GM19328 (cell line): ENCODE measurements around the gene TCF20.

Experiments used
- ATAC-seq: cut with Tn5 transposase; IDR thresholded peaks from one replicate; pipeline ENCODE4 v1.9.1; 2021; ENCODE audit warnings: mild to moderate bottlenecking, moderate library complexity; ENCODE audit not compliant: unreplicated experiment

Gene TCF20

DNA sequence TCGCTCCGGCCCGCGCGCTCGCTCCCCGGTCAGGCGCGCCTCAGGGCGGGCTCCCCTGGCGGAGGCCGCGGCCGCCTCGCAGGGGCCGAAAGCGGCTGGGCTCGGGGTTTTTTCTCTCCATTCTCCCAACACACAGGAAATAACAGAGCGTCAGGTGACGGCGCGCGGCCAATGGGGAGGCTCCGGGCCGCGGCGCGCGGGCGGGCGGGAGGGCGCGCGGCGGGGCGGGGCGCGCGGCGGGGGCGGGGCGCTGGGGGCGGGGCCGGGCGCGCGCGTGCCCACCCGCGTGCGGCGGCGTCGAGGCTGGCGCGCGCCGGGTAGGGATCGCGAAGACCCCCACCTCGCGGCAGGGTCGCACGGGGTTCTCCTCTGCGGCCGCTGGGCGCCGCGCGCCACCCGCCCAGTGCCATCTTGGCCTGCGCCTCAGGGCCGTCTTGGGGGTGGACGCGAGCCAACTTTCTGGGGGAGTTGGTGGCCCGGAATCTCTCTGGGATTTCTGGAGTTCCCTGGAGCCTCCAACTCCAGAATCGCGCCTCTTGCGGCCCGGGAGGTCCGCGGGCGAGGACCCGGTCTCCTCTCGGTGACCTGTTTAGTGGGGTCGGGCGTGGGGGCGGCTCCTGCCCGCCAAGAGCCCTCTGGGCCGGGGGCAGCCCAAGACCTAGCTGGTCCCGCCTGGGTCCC is at the start of gene TCF20:
TCF20 (minus strand) TSS at position 144 of the 681 bp plus-strand sequence. CDS start 55,348 bp downstream, outside the sequence.
- ATAC-seq: peak; percentile 65

DNA sequence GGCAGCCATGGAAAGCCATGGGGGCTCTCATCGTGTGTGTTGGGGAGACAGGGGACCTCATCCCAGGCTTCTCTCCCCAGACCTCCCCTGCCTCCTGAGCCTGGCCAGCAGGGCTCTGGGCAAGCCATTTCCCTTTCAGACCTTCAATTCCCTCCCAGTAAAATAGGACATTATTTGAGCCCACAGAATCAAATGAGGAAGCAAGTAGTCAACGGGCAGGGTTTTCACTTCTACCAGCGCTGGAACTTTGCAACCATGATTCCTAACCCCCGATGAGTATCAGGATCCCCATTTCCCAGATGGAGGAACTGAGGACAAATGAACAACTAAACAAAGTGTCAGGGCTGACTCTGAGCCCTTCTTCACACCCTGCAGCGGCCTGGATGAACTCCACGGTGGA is 48.9 kb upstream of the TCF20 start:
- no peak for ATAC-seq

DNA sequence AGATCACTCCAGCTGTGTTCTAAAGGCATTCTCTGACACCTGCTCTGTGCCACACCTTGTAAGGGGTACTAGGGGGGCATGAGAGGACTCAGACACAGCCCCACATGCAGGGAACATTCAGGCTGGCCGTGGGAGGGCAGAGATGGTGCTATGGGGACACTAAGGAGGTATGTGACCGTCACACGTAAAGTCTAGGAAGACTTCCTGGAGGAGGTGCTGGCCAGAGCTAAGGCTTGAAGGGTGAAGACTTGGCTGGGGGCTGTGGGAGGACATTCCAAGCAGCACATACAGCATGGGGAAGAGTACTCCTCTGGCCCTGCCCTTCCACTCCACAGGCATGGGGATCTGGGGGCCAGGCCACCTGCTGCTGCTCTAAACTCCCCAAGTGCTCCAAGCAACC is 48.5 kb upstream of the TCF20 start:
- ATAC-seq: no peak

DNA sequence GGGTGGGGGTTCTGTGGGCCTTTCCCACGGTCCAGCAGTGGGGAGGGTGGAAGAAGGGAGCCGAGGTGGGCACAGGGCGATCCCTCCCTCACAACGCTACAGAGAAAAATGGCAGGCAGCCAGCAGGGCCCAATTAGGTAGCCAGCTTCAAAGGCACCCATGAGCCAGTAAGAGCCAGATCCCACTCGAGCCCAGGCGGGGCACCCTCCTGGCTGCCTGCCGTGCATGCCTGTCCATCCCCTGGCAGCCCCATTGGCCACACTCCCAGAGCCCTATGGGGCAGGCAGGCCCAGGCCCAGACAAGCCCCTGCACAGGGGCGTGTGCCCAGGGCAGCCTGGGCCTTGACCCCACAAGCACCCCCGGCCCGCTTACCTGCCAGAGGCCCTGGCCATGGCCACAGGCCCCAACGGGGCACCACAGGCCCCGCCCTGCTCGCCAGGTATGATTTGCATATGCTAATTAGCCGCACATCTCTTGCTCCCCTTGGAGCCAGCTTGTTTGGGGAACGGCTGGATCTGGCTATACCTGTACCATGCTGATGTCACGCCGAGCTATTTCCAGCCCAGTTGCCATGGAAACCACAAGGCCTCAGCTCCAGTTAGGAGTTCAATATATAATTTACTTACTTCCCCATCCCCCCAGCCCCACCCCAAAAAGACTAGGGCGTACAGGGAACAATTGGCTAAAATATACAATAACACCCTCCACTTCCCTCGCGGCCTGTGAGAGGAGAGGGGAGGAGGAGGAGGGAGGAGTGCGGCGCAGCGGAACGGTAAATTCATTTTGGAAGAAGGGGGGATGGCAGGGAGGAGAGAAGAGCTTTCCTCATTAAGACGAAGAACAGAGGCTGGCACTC is 47.5 kb upstream of the TCF20 start:
- no peak for ATAC-seq

DNA sequence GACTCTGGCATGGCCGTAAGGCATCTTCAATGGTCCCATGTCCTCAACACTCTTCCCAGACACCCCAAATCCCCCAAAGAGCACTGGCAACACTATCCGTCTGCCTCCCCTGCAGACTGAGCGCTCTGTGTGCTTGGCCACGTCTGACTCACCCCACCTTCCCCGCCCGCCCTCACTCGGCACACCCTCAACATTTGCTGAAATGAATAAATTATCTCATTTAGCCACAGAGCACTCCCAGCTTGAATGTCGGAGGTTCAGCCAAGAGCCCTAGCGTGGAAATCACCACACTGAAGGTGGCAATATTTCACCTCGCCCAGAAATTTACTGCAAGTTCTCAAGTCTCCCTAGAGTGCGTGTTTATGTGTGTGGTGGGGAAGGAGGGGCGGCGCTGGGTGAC is 46.6 kb upstream of the TCF20 start:
- ATAC-seq: no peak

DNA sequence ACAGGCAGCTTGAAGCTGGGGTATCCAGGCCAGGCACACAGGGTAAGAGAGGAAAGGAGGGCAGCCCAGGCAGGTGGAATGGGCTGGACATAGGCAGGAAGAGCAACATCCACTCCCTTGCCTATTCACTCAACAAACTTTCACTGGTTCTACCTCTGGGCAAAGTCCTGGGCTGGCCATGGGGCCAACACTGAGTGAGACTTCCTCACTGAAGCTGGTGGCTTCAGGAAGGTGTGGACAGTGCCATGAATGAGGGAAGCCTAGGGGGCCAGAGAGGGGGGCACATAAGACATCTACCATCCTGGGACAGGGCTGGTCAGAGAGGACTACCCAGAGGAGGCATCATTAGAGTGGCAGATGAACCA is 44.9 kb upstream of the TCF20 start:
- ATAC-seq: no peak

DNA sequence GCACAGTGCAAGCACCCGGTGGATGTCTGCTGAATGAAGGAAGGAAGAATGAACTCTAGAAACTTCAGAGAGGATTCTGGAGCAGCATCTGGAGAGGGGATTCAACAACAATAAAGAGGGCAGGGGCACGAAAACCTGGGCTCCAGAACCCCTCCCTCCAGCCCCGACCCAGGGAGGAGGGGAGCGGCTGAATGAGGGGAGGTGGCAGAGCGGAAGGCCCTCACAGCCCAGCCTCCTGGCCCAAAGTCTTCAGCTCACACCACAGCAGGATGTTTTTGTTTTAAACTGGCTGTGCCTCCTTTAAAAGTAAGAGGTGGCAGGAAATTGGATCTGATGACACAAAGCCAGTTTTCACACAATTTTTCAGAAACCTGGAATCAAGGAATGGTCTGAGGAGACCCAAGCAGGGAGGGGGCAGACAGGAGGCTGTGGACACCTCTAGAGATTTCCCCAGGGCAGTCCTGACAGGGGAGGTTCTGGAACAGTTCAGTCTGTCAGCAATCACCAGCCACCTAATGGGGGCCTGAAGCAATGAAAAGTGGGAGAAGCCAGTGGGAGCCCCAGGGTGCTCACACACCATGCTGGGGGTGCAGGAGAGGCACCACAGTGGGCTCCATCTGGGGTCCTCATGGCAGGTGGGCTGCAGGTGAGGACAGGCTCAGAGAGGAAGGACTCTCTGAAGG is 44.4 kb upstream of the TCF20 start:
- ATAC-seq: no peak

DNA sequence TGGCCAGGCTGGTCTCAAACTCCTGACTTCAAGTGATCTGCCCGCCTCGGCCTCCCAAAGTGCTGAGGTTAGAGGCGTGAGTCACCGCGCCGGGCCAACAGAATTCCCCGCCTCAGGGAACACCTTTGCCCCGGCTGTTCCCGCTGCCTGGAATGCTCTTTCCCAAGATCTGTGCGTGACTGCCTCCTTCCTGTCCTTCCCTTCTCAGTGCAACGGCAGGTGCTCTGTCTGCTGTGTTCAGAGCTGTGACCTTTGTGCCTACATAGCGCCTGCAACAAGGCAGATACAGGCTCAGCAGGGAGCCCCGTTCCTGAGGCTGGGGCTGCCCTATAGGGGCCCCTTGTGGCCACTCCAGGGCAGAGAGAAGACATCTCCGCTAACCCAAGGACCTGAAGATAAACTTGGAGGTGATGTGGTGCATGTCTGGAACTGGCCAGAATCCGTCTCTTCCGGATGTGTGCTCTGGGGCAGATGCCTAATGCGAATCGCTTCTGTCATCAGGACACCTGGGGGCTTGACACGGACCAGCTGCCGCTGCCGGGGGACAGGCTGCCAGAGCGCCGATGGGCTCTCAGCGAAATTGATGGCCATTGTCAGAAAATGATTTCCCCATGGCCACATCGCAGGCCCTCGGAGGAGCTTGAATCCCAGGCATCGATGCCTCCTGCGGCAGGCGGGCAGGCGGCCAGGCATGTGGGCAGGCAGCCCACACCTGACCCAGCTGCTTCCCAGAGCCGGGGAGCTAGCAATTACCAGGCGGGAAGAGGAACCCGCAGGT is 43.5 kb upstream of the TCF20 start:
- no peak for ATAC-seq

DNA sequence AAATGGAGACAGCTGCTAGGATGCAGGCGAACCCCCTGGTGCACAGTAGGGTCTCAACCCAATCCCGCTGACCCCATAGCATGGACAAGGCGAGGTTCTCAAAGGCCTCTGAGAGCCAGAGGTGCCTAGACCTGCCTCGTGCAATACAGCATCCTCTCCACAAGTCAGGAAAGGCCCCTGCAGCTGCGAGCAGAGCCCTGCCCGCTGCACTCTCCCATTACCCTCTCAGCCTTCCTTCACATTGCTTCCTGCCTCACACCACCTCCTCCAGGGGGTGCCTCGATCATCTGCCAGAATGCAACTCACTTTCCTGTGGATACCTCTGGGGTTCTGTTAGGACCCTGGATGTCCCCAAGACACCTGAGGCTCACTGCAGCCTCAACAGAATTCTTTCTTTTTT is 42.8 kb upstream of the TCF20 start:
- no peak for ATAC-seq

DNA sequence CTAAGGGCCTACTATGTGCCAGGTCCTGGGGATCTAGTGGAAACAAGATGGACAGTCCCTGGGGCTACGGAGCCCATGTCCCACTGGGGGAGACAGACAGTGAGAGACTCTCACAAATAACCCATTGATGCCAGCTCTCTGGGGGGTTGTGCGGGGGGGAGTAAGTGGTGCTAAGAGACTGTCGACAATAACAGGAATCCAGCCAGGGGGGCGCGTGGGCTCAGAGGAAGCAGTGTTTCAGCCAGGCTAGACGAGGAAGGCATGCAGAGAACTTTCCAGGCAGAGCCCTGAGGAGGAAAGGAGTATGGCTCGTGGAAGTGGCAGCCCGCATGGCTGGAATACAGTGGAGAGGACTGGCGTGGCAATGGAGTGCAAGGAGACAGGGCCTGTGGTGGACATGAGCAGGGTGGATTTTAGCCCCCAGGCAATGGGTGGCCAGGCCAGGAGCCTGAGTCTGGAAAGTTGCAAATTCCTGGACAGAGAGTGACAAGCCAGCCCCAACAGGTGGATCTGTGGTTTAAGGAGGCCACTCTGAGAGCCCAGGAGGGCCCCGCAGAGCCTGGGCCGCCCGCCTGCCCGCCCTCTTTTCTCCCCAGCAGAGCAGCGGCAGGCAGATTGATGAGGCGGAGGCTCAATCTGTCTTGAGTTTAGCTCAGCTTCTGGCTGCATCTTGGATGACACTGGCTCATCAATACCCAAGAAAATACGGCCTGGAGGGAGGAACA is 40.0 kb upstream of the TCF20 start:
- ATAC-seq: no peak

DNA sequence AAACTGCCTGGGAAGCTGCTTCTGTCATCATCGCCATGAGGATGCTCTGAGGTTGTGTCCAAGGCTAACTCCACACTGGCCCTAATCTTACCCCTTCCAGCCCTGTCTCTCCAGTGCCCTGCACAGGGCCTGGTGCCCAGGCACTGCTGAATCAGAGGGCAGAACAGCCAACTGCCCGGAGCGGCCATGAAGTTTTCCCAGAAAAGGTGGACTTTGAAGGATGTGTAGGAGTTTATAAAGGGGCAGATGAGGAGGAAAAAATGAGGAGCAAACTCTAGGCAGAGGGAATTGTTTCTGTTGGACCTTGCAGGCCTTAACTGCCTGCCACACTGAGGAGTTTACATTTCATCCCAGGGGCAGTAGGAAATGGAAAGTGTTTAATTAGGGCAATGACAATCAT is 39.4 kb upstream of the TCF20 start:
- ATAC-seq: no peak

DNA sequence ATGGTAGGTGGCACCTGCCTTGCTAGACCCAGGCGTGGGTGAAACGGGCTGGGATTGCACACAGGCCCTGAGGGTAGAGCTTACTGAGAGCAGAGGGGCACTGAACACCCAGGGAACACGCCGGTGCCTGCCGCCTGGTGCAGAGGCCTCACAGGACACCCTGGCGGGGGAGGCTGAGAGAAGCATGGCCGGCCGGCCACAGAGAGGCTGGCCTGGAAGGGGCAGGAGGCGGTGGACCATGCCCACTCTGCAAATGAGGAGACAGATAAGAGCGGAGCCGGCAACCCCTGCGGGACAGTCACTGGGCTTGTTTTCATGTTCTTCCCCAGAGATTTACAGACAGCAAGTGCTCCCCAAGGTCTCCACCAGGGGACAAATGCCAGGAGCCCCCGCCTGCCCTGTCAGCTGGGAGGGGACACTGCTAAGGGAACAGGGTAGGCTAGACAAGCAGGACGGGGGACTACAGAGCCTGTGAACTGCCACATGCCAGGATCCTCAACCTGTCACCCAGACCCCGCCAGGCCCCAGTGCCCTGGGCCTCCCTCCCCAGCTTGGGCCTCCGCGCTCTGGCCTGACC is 38.5 kb upstream of the TCF20 start:
- no peak for ATAC-seq

DNA sequence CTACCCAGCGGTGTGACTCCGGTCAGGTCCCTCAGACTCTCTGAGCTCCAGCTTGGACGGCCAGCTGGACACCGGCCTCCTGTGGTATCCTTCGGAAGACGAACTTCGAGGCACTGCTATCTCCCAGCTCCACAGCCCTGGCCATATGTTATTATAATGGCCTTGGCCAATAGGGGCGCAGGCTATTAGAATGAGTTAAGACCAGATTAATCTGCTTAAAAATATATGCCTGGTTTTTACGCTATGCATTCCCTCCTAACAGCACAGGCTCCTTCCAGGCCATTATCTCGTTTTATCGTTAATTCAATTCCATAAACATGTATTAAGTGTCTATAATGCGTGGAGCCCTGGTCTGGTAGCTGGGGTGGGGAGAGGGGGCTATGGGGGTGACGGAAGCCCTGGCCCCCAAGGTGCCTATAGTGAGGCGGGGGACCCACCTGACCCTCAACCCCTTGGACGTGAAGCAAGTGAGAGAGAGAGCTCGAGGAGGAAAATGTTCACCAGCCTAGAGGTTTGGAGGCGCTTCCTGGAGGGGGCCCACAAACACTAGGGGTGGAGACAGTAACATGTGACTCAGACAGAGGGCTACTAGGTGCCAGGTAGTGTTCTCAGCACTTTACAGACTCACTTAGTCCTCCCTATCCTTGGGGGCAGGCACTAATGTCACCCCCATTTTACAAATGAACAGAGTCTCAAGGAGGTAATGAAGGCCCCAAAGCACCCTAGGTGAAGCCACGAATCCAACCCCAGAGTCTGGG is 37.5 kb upstream of the TCF20 start:
- no peak for ATAC-seq

DNA sequence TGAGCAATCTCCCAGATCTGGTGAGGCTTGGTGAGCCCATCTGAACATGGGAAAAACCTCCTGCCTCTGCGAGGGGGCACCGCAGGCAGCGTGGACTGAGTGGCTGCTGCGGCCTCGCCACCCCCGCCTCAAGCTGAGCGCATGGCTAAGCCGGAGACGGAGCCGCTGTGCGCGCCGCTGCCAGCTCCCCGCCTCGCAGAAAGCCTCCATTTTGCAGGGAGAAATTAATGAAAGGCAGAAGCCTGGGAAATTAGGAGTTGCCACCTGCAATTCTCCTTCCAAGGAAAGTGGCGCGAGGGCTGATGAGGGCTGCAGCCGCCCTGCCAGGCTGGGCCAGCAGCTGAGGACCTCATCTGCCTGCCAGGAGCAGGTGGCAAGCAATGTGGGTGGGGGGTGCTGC is 35.6 kb upstream of the TCF20 start:
- ATAC-seq: no peak

DNA sequence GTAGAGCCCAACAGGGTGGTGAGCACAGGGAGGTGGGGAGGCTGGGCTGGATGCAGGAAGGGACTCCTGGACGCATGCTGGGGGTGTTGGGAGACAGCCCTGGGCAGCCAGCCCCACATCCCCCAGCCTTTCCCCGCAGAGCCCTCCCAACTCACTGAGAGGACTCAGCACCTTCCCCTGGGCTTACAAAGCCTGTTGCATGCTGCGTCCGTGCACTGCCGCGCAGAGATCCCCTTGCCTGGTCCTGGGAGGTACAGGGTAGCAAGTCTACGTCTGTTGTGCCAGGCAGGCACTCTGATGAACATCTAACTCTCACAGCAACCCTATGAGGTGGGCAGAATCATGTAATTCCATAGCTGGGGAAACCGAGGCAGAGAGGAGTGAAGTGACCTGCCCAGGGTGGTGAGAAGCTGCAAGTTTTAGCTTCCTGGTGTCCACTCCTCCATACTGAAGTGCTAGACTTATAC is 33.9 kb upstream of the TCF20 start:
- no peak for ATAC-seq

DNA sequence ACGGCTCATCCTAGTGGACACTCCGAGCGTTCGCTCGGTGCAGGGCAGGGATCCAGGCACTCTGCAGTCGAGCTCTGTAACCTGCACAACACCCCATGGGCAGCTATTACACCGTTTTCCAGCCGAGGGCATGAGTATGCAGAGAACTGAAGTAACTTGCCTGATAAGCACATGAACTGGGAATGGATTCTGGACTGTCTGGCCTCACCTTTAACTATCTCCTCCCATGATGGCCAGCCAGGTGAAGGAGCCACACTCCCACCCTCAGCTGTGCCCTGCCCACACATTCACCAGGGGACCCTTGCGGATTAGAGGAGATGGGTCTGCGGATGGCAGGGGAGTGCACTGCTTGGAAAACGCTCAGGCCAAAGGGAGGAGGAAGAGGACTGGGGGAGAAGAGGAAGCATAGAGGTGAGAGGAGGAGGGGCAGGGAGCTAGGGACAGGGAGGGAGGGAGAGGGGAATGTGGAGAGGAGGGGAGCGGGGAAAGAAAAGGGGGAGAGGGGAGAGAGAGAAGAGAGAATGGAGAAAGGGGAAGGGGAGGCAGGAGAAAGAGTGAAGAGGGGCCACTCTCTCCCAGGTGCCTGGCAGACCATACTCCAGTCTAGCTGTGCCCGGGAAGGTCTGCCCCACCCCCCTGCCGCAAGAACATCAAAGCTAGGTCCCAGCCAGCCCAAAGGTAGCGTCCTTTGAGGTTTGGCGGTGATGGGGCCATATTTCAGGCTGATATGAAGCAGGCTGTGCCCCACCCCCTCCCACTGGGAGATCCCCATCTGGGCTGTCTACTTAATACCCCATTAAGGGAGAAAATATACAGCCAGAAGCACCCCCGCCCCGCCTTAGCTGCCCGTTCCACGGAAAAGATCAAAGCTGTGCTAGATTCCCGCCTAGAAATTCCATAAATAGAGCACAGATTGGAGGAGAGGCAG is 33.2 kb upstream of the TCF20 start:
- ATAC-seq: no peak

DNA sequence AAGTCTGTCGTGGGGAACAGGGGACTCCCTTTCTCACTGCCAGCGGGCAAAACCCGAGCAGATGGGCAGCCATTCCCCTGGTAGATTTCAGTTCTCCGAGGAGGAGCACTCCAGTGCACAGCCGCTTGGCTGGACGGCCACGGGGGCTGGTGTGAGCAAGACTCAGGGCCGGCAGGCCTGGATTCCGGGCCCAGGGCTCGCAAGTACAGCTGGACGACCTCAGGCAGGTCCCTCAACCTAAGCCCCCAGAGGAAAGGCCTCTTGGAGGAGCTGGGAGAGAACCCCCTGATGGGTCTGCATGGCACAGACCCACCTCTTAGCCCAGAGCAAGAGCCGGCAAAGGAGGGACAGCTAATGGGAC is 31.3 kb upstream of the TCF20 start:
- no peak for ATAC-seq

DNA sequence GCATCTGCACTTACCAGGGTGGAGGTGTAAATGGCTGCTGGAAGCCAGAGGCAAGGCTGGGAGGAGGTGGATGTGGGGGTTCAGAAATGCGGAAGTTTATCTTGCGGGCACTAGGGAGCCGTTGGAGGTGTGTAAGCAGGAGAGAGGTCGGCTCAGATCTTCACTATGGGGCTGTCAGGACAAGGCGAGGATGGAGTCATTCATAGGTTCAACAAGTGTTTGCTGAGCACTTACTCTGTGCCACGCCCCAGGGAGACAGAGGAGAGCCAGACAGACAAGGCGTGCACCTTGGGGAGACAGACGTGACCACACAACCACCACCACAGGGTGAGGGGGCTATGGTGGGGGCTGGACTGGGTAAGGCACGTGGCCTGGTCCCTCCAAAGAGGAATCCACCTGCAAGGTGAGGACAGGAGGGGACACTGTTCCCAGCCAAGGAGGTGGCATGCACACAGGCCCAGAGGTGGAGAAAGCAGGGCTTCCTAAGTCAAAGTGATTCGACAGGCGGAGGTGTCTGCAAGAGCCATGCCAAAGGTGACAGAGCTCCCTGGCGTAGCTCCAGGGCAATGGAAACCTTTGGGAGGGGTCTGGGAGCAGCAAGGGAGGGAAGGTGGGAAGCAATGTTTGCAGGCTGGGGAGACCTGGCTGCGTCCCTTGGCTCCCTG is 30.8 kb upstream of the TCF20 start:
- ATAC-seq: no peak
